Frontal cortex (tissue), 4 donors: ENCODE measurements around the gene BRD7. TPM values are rescaled to one million over a fixed set of nuclear protein-coding genes. Genes with fewer than 3 reads are reported as not detected.

ENCODE experiments used
- DNase-seq, 2 donors: peaks; one replicate each; pipeline ENCODE4 v3.0.0; 2012; ENCODE audit warnings: low spot score in 2 of 2
- FAIRE-seq: peaks from 2 replicates; lab custom pipeline; 2012; peaks lifted over from hg19 to GRCh38; lab: Jason Lieb, UNC
- total RNA-seq: library from RNA; depleted of rRNA; stranded (reverse); fragments of >200 nt; gene quantifications from one replicate; pipeline ENCODE4 v1.2.3, GENCODE V29; 2014
- donor health status: control.
- donor health status: control.
- donor health status: control.

Gene BRD7
- total RNA-seq, 1 donor from 2014 or later, result 39.5 TPM

GRCh38 chr16:50279504-50279865, 89.3 kb downstream of the BRD7 start:
- no peak for DNase-seq
- no peak for FAIRE-seq

- no peak for DNase-seq
- FAIRE-seq, result no peak
These were observed 90.5 kb downstream of the BRD7 start for GRCh38 chr16:50278251-50278650.

GRCh38 chr16:50276801-50277555, 91.8 kb downstream of the BRD7 start:
- DNase-seq (no peak), FAIRE-seq (no peak)

- no peak for DNase-seq
- FAIRE-seq, result no peak
These were observed 92.5 kb downstream of the BRD7 start for GRCh38 chr16:50276326-50276640.

GRCh38 chr16:50275428-50276325, 93.1 kb downstream of the BRD7 start:
- DNase-seq, result no peak
- no peak for FAIRE-seq

GRCh38 chr16:50275098-50275415, 93.7 kb downstream of the BRD7 start:
- no peak for FAIRE-seq
- no peak for DNase-seq

- DNase-seq (no peak), FAIRE-seq (no peak)
These were observed 94.3 kb downstream of the BRD7 start for GRCh38 chr16:50274326-50275097.

GRCh38 chr16:50273888-50274325, 94.9 kb downstream of the BRD7 start:
- no peak for FAIRE-seq
- no peak for DNase-seq

GRCh38 chr16:50273382-50273690, 95.5 kb downstream of the BRD7 start:
- FAIRE-seq (no peak), DNase-seq (no peak)

GRCh38 chr16:50272687-50273381, 96.0 kb downstream of the BRD7 start:
- FAIRE-seq, result no peak
- DNase-seq, result no peak

- FAIRE-seq (no peak), DNase-seq (no peak)
These were observed 96.6 kb downstream of the BRD7 start for GRCh38 chr16:50272111-50272571.

GRCh38 chr16:50271148-50272041, 97.4 kb downstream of the BRD7 start:
- DNase-seq, result no peak

GRCh38 chr16:50270510-50271147, 98.2 kb downstream of the BRD7 start:
- FAIRE-seq, result no peak
- no peak for DNase-seq

More at GRCh38 chr16:50271148-50272041, 97.4 kb downstream of the BRD7 start:
- no peak for FAIRE-seq

- no peak for FAIRE-seq
- no peak for DNase-seq
These were observed 98.8 kb downstream of the BRD7 start for GRCh38 chr16:50269769-50270509.

GRCh38 chr16:50269061-50269705, 99.6 kb downstream of the BRD7 start:
- no peak for FAIRE-seq
- DNase-seq, result no peak

- FAIRE-seq (no peak), DNase-seq (no peak)
These were observed 100.4 kb downstream of the BRD7 start for GRCh38 chr16:50268352-50268751.

- DNase-seq, result no peak
- no peak for FAIRE-seq
These were observed 101.1 kb downstream of the BRD7 start for GRCh38 chr16:50267651-50268050.
